ENCODE measurements around the gene GGT5.

GGT5 gene

DNA sequence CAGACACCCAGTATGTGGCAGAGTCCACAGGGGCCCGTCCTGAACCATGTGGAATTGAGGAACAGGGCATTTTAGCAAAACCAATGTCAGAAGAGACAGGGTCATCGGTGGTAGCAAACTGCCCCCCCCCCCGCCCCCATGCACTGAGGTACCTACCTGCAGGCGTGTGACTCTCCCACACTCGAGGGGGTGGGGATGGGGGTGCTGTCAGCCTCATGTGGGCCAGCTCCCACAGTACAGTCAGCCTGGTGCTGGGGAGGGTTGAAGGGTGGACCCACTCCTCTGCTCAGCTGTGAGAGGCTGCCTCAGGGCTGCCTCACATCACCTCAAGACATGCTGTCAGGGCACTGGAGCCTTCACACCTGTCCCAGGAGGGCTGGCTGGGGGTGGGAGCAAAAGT is 74.2 kb downstream of the GGT5 start:
- Histone ChIP-seq H2AK5ac (ENCODE audit: low read length, severe bottlenecking) (no peak overlapping the region), H3K36me3 (ENCODE audit: control insufficient read depth in 1 of 2, insufficient read depth in 2 of 2, low read depth in 1 of 2, low read length in 2 of 2) (peaks cover 74 to 94% of the 10 kb centered on the region in 2 experiments), H3K4ac (ENCODE audit: low read depth in 1 of 2, low read length in 2 of 2) (no peak overlapping the region), H2BK120ac (ENCODE audit: low read depth, low read length) (no peak overlapping the region), H3K27me3 (ENCODE audit: control insufficient read depth in 1 of 2, insufficient read depth in 1 of 2, low read length in 2 of 2) (no peaks in the 10 kb centered on the region), H4K91ac (ENCODE audit: low read length) (no peak overlapping the region), H3K18ac (ENCODE audit: low read depth in 1 of 2, low read length in 2 of 2) (no peak overlapping the region), H2BK12ac (ENCODE audit: low read length in 2 of 2) (no peak overlapping the region), H2BK15ac (ENCODE audit: low read depth, poor library complexity, severe bottlenecking) (no peak overlapping the region), H2AFZ (ENCODE audit: low read depth, low read length) (no peak overlapping the region), H3K9me3 (ENCODE audit: control insufficient read depth, low read length) (no peaks in the 10 kb centered on the region), H3K14ac (ENCODE audit: low read length in 2 of 2) (no peak overlapping the region), H3K9ac (ENCODE audit: low read length) (no peak overlapping the region), H2BK5ac (ENCODE audit: low read depth, low read length, poor library complexity, severe bottlenecking) (no peak overlapping the region), H3K23ac (ENCODE audit: low read length in 2 of 2) (no peak overlapping the region), H3K4me2 (ENCODE audit: low read length, poor library complexity, severe bottlenecking) (no peak overlapping the region), H4K8ac (ENCODE audit: low read length) (no peak overlapping the region), H3K27ac (ENCODE audit: low read length, poor library complexity, severe bottlenecking) (no peak overlapping the region), H3K79me1 (replicated peaks; ENCODE audit: low read length, poor library complexity, severe bottlenecking) (peaks cover 2% of the 10 kb centered on the region), H3K4me1 (ENCODE audit: control insufficient read depth, insufficient read depth, low read depth, low read length) (peaks cover 5% of the 10 kb centered on the region), H3K4me3 (ENCODE audit: insufficient read depth in 1 of 2, low read depth in 1 of 2, low read length in 2 of 2) (no peak overlapping the region)
- no peak for DNase-seq
- WGBS: 97% methylated on average over 3 of the region's 5 CpGs

GRCh38 chr22:24170188-24170587 is 74.7 kb downstream of the GGT5 start:
- no peak overlapping the region for H3K23ac ChIP-seq (ENCODE audit: low read length in 2 of 2)
- no peak overlapping the region for H2AK5ac ChIP-seq (ENCODE audit: low read length, severe bottlenecking)
- no peak overlapping the region for H3K4ac ChIP-seq (ENCODE audit: low read depth in 1 of 2, low read length in 2 of 2)
- H3K4me3 ChIP-seq (ENCODE audit: insufficient read depth in 1 of 2, low read depth in 1 of 2, low read length in 2 of 2): no peak overlapping the region
- H3K9me3 ChIP-seq (ENCODE audit: control insufficient read depth, low read length): no peaks in the 10 kb centered on the region
- no peak overlapping the region for H2BK120ac ChIP-seq (ENCODE audit: low read depth, low read length)
- DNase-seq: no peak
- H4K91ac ChIP-seq (ENCODE audit: low read length): no peak overlapping the region
- no peak overlapping the region for H2BK15ac ChIP-seq (ENCODE audit: low read depth, poor library complexity, severe bottlenecking)
- H3K4me2 ChIP-seq (ENCODE audit: low read length, poor library complexity, severe bottlenecking): no peak overlapping the region
- no peak overlapping the region for H3K18ac ChIP-seq (ENCODE audit: low read depth in 1 of 2, low read length in 2 of 2)
- H3K4me1 ChIP-seq (ENCODE audit: control insufficient read depth, insufficient read depth, low read depth, low read length): peaks cover 9% of the 10 kb centered on the region
- H2BK5ac ChIP-seq (ENCODE audit: low read depth, low read length, poor library complexity, severe bottlenecking): no peak overlapping the region
- no peak overlapping the region for H3K27ac ChIP-seq (ENCODE audit: low read length, poor library complexity, severe bottlenecking)
- H3K27me3 ChIP-seq (ENCODE audit: control insufficient read depth in 1 of 2, insufficient read depth in 1 of 2, low read length in 2 of 2): no peaks in the 10 kb centered on the region
- no peak overlapping the region for H2AFZ ChIP-seq (ENCODE audit: low read depth, low read length)
- no peak overlapping the region for H3K9ac ChIP-seq (ENCODE audit: low read length)
- no peak overlapping the region for H4K8ac ChIP-seq (ENCODE audit: low read length)
- no peaks in the 10 kb centered on the region for H3K79me1 ChIP-seq (replicated peaks; ENCODE audit: low read length, poor library complexity, severe bottlenecking)
- 89% methylated on average over 12 of the region's 12 CpGs for WGBS
- H3K36me3 ChIP-seq (ENCODE audit: control insufficient read depth in 1 of 2, insufficient read depth in 2 of 2, low read depth in 1 of 2, low read length in 2 of 2): peaks cover 75 to 94% of the 10 kb centered on the region in 2 experiments
- no peak overlapping the region for H3K14ac ChIP-seq (ENCODE audit: low read length in 2 of 2)
- no peak overlapping the region for H2BK12ac ChIP-seq (ENCODE audit: low read length in 2 of 2)
